Nephron progenitor cell (in vitro differentiated cells): Measurements from ENCODE around the gene ETV2.
A peak's percentile ranks its signal among the peaks of the same experiment; 100 is the strongest.

Experiments
- DNase-seq: peaks from one replicate; pipeline ENCODE4 v3.0.0; 2021
- H3K27ac Mint-ChIP-seq: 2 replicates; pipeline ENCODE4 v1.8.0; 2021; ENCODE audit warnings: mild to moderate bottlenecking, moderate library complexity, mixed read lengths
- H3K27me3 Mint-ChIP-seq: 2 replicates; pipeline ENCODE4 v1.8.0; 2021; ENCODE audit warnings: mild to moderate bottlenecking, low read depth, mixed read lengths; ENCODE audit not compliant: poor library complexity
- H3K36me3 Mint-ChIP-seq: 2 replicates; pipeline ENCODE4 v1.8.0; 2021; ENCODE audit warnings: low read depth, mixed read lengths
- H3K4me1 Mint-ChIP-seq: 2 replicates; pipeline ENCODE4 v1.8.0; 2021; ENCODE audit warnings: mixed read lengths
- H3K4me3 Mint-ChIP-seq: 2 replicates; pipeline ENCODE4 v1.8.0; 2021; ENCODE audit warnings: mild to moderate bottlenecking, moderate library complexity, mixed read lengths
- H3K9me3 Mint-ChIP-seq: 2 replicates; pipeline ENCODE4 v1.8.0; 2021; ENCODE audit warnings: mild to moderate bottlenecking, moderate library complexity, mixed read lengths
- CTCF ChIP-seq: fragments of 200-600 bp; sonication (generic); IDR thresholded peaks from 2 replicates; pipeline ENCODE4 v1.5.0; 2021; ENCODE audit warnings: antibody characterized with exemption

The ETV2 gene

DNA sequence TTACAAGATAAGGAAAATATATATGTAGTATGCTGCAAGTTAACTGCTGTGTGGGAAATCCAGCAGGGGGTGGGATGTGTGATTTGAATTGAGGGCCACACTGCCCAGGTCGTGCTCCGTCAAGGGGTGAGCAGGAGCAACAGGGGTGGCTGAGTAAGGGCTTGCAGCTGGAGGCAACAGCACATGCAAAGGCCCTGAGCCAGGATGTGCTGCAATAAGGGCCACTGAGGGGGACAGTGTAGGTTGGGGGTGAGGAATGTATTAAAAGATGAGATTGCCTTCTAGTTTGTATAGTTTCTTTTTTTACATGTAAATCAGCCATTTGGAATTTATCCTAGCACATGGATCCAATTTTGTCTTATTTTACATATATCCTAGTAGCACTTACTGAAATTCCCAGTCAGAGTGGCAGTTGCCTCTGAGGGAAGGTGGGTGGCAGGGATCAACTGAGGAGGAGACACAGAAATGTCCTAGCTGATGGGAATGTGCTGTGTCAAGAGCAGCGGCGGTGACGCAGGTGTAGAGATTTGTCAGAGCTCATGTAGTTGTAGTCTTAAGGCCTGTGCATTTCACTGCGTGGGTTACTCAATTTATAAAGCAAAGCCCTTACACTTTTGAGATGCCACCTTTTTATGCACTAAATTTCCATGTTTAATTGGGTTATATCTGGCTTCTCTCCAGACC is 18.1 kb upstream of the ETV2 start:
- H3K27me3 Mint-ChIP-seq: peaks cover 2% of the 10 kb centered on the region
- no peak overlapping the region for H3K4me3 Mint-ChIP-seq
- TF ChIP-seq CTCF: no peak
- H3K27ac Mint-ChIP-seq: peak overlapping the region; percentile 92
- peaks cover 11% of the 10 kb centered on the region for H3K36me3 Mint-ChIP-seq
- no peak for DNase-seq
- H3K4me1 Mint-ChIP-seq: peaks cover 7% of the 10 kb centered on the region
- H3K9me3 Mint-ChIP-seq: no peaks in the 10 kb centered on the region

GRCh38 chr19:35628264-35628564 is 13.3 kb upstream of the ETV2 start:
- Mint-ChIP-seq H3K36me3 (peaks cover 26% of the 10 kb centered on the region), H3K4me1 (peaks cover 19% of the 10 kb centered on the region), H3K4me3 (peak overlapping the region; percentile 97), H3K27me3 (peaks cover 5% of the 10 kb centered on the region), H3K27ac (peak overlapping the region; percentile 98), H3K9me3 (no peaks in the 10 kb centered on the region)
- no peak for DNase-seq
- TF ChIP-seq CTCF: no peak

- peaks cover 4% of the 10 kb centered on the region for H3K27me3 Mint-ChIP-seq
Observed at GRCh38 chr19:35628565-35629331, 12.8 kb upstream of the ETV2 start, which contains the start of gene RBM42. Gene RBM42 (plus strand): TSS chr19:35629036. CDS start chr19:35629154, 118 bp downstream.

DNA sequence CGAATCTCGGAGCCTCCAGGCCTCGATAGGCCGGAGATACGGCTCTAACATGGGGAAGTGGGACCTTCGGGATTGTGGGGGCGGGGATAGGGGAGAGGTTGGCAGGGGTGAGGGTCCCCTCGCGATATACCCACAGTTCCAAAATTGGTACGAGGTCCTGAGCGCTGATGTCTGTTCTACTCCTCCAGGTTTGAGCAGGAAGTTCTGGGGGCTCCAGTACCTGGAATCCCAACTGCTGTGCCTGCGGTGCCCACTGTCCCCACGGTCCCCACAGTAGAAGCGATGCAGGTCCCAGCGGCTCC is 12.3 kb upstream of the ETV2 start:
- H3K27ac Mint-ChIP-seq: peak overlapping the region; percentile 98
- peaks cover 19% of the 10 kb centered on the region for H3K4me1 Mint-ChIP-seq
- no peak for TF ChIP-seq CTCF
- no peak for DNase-seq
- H3K4me3 Mint-ChIP-seq: peak overlapping the region; percentile 97
- H3K36me3 Mint-ChIP-seq: peaks cover 29% of the 10 kb centered on the region
- H3K9me3 Mint-ChIP-seq: no peaks in the 10 kb centered on the region
- H3K27me3 Mint-ChIP-seq: peaks cover 4% of the 10 kb centered on the region

More at GRCh38 chr19:35628565-35629331, 12.8 kb upstream of the ETV2 start, which contains the start of gene RBM42:
- Mint-ChIP-seq H3K4me3 (peak within 1 kb of the TSS; percentile 97), H3K4me1 (peaks cover 19% of the 10 kb centered on the region), H3K27ac (peak within 1 kb of the TSS; percentile 98), H3K9me3 (no peaks in the 10 kb centered on the region), H3K36me3 (peaks cover 29% of the 10 kb centered on the region)
- peak; percentile 98 for DNase-seq
- no peak for TF ChIP-seq CTCF

DNA sequence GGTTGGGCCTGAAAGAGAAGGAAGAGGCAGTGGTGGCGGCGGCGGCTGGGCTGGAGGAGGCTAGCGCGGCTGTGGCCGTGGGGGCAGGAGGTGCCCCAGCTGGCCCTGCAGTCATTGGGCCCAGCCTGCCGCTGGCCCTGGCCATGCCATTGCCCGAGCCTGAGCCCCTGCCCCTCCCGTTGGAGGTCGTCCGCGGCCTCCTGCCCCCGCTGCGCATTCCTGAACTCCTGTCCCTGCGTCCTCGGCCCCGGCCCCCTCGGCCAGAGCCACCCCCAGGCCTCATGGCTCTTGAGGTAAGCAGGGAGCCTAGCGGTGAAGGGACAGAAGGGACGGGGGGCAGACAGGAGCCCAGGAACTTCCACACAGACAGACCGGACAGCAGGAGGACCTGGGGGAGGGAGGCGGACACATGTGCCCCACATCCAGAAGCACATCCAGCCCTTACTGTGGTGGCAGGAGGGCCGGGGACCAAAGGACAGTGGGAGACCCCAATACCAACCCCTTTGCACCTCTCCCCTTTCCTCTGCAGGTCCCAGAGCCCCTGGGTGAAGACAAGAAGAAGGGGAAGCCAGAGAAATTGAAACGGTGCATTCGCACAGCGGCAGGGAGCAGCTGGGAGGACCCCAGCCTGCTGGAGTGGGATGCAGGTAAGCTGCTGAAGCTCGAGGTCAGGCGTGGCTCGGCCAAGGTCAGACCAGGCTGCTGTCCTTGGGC is 7.7 kb upstream of the ETV2 start:
- DNase-seq: no peak
- no peak for TF ChIP-seq CTCF
- no peak overlapping the region for H3K27ac Mint-ChIP-seq
- H3K36me3 Mint-ChIP-seq: peaks cover 50% of the 10 kb centered on the region
- peaks cover 11% of the 10 kb centered on the region for H3K4me1 Mint-ChIP-seq
- no peaks in the 10 kb centered on the region for H3K9me3 Mint-ChIP-seq
- H3K4me3 Mint-ChIP-seq: no peak overlapping the region
- peaks cover 1% of the 10 kb centered on the region for H3K27me3 Mint-ChIP-seq
